Skin epidermis (tissue), 12 donors: Measurements from ENCODE around the gene SMIM28.

ENCODE experiments used
- H3K27ac ChIP-seq, 21 experiments: fragments of 200-600 bp; sonication (generic) in 11 of 21; one replicate each; pipeline ENCODE4 v1.5.0; 2020; ENCODE audit warnings: mild to moderate bottlenecking in 3 of 21, inconsistent platforms in 2 of 21, moderate library complexity in 2 of 21
- H3K4me3 ChIP-seq, 7 experiments: fragments of 200-600 bp; sonication (generic) in 2 of 7; one replicate each; pipeline ENCODE4 v1.5.0; 2020; ENCODE audit warnings: inconsistent platforms in 2 of 7, mild to moderate bottlenecking in 2 of 7, moderate library complexity in 1 of 7

Gene SMIM28

DNA sequence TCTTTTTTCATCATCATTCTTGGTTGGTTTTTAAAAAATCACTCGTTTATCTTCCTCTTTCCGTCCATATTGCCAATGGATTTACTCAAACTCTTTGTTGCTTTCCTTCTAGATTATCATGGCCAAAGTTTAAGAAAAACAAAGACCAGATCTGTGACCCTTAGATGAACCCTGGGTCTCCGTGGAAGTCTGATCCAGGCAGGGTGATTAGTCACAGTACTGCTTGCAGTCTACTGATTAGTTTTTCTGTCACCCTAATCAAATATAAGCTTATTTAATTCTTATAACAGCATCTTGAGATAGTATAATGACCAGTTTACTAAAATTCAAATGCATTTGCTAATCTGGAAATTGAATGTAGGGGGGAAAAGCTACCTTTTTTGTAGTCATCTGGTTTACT lies 6.0 kb upstream of the SMIM28 start:
- no peak overlapping the region for H3K4me3 ChIP-seq
- H3K27ac ChIP-seq: no peak overlapping the region

DNA sequence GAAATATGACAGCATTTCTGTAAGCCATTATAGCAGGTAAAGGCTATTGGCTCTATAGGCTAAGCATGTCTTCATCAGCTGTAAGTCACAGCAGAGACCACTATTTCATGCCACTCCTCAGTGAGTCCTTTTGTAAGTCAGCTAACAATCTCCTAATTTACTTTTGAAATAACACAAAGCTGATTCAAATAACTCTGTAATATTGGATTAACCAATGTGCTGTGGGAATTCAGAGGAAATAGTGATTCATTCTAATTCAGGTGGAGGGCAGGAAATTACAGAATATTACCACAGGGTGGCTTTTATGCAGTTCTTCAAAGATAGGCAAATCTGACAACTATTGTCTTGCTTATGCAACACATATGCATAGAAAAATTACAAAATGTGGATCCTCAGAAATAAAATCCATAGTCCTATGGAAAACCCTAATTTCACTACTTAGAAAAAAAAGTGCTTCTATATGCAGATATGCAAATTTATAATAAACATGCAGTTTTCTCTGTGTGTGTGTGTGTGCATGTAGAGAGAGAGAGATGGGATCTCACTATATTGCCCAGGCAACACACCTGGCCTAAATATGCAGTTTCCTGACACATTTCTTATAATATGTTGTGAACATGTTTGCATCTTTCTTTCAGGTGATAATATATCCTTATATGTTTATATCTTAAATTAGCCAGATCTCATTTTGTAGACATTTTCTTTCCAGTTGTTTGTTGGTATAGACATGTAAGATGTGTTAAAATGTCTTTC lies 4.8 kb upstream of the SMIM28 start:
- Histone ChIP-seq H3K27ac (no peak overlapping the region), H3K4me3 (no peak overlapping the region)

DNA sequence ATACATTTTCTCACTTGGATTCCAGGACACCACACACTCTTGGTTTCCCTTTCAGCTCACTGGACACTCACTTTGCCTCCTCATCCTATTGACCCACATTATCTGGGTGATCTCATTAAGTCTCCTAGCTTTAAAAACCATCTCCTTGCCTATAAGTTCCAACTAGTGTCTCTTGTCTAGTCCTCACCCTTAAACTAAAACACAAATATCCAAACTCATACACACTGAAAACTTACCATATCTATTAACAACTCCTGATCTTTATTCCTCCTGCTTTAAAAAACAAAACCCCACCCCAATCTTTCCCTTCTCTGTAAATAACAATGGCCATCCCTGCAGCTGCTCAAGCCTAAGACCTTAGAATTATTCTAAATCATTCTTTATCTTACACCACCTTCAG lies 3.5 kb upstream of the SMIM28 start:
- H3K27ac ChIP-seq: no peak overlapping the region
- no peak overlapping the region for H3K4me3 ChIP-seq

DNA sequence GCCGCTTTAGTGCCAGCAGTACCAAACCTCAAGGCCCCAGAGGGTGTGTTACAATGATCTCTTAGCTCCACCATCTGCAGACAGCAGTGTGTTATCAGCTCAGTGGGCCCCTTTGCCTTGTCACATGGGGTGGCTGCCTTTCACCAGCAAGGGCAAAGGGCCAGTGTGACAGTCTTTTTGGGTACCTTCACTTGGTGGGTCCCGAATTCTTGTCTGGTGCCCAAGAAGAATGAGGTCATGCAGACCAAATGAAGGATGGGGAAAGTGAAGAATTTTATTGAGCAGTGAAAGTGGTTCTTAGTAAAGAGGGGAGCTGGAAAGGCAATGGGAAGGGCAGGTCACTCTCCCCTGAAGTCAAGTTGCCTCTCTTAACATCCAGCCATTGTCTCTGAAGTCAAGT lies 2.9 kb upstream of the SMIM28 start:
- Histone ChIP-seq H3K27ac (no peak overlapping the region), H3K4me3 (no peak overlapping the region)

DNA sequence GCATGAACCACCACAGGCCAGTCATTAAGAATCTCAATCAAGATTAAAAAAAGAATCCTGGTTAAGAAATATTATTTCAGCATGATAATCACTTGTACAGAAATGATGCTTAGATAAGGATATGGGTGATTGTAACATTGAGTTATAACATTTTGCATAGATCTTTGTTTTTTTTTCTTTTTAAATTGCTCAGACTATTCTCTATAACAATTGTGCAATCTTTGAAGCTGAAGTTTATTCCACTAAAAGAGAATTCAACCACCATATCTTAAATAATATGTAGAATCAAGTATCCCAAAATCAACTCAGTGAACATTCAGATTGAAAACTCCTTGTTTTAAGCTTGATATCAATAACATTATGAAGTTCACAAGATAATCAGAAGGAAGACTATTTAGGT lies 663 bp upstream of the SMIM28 start:
- H3K4me3 ChIP-seq: no peak overlapping the region

DNA sequence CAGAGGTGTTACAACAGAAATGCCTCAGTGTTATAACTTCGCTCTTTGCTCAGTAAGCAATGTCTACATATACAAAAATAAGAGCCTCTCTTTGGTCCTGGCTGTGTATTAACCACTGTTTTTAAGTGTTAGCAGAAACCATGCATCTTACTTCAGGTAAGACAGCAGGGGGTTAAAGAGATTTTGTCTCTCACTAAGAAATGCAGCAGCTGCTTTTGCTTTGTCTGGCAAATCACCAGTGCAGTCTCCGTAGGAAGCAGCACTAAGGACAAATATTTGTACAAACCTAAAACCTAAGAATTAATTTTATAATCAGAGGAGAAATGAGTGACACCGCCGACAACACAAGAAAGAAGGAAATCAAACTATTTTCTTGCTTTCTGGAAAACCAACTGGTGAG lies 758 bp downstream of the SMIM28 start:
- no peak overlapping the region for H3K27ac ChIP-seq
- no peak overlapping the region for H3K4me3 ChIP-seq

More for the DNA sequence above, 663 bp upstream of the SMIM28 start:
- no peak overlapping the region for H3K27ac ChIP-seq

DNA sequence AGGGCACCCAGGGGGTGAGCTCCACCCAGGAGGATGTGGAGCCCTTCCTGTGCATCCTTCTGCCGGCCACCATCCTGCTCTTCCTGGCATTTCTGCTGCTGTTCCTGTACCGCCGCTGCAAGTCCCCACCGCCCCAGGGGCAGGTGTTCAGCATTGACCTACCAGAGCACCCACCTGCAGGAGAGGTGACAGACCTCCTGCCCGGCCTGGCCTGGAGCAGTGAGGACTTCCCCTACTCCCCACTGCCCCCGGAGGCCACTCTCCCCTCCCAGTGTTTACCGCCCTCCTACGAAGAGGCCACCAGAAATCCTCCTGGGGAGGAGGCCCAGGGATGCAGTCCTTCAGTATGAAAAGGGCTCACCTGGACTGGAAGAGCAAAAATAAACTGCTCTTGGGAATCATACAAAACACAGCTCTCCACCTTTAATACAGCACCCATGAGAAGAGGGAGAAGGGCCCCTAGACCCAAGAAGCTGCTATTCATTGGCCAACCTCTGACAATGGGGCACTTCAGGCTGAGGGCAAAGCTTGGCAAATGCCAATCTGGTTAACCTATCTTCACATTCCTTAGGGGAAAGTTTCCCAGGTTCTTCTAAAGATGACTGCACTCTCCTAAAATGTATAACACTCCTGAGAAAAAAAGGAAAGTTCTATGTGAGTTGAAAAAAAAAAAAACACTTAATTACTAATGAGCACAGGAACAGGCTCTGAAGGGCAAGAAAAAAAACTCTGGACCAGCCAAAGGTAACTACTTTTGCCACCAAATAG lies 5.0 kb downstream of the SMIM28 start:
- no peak overlapping the region for H3K27ac ChIP-seq
- H3K4me3 ChIP-seq: no peak overlapping the region

DNA sequence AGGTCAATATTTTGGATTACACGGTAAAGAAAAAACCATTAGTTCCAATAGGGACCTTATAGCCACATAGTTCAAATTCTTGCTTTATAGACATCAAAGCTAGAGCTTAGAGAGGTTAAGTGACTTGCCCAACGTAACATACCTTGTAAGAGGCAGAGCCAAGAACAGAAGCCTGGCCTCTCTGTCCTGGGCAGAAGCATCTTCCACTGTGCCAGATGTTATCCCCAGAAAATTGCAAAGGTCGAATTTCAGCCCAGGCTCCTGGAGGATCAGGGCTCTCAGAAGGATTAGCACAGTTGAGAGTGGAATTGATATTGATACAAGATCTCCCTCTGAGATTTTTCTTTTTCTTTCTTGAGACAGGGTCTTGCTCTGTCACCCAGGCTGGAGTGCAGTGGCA lies 6.1 kb downstream of the SMIM28 start:
- no peak overlapping the region for H3K27ac ChIP-seq
- H3K4me3 ChIP-seq: no peak overlapping the region

DNA sequence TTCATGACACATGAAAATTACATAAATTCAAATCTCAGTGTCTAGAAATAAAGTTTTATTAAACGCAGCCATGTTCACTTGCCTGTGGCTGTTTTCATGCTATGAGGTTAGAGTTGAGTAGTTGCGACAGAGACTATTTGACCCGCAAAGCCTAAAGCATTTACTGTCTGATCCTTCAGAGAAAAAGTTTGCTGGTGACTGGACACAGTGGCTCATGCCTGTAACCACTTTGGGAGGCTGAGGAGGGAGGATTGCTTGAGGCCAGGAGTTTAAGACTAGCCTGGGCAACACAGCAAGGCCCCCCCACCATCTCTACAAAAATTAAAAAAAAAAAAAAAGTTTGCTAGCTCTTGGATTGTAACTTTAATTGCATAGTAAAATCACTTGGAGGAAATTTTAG lies 9.2 kb downstream of the SMIM28 start:
- no peak overlapping the region for H3K27ac ChIP-seq

DNA sequence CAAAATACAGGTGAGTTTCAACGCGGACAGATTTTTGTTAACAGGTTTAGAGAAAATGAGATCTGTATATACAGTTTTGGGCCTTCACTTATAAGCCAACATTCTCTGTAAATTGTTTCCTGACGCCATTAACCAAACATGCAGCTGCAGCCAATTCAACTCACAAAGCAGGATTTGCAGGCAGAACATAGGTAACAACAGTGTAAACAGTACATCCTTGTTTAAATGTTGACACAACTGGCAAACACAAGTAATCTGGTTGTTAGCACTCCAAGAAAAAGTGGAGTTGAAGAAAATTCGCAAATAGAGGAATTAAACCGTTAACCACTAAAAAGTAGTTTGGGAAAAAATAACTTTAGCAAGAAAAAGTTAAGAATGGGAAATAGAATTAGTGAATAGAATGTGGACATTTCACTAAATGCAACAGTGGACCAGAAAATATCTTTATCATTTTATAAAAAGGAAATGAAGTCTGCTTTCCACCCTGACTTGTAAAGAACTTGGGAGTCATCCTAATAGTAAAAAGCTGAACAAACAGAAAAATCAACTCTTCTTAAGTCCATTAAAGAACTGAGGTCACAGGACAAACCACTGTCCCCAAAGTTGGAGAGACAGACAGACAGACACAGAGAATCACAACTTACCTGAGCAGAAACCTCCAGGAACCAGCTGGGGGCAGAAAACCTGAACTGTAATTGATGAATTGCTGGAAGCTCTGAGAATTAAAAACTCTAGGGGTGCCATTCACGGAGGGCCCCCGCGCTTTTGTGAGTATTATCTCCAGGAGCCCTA lies 10.1 kb downstream of the SMIM28 start:
- peak overlapping the region in 1 of 21 experiments; percentile 34 for H3K27ac ChIP-seq
- H3K4me3 ChIP-seq: no peak overlapping the region

More for the DNA sequence above, 9.2 kb downstream of the SMIM28 start:
- H3K4me3 ChIP-seq: no peak overlapping the region

DNA sequence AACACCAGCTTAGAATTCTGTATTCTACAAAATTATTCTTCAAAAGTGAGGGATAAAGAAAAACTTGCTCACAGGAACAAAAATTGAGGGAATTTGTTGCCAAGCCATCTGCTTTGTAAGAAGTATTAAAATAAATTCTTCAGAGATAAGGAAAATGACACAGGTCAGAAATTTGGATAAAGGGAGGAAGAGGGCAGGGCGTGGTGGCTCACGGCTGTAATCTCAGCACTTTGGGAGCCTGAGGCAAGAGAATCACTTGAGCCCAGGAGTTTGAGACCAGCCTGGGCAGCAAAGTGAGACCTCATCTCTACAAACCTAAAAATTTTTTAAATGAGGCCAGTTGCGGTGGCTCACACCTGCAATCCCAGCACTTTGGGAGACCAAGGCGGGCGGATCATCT lies 11.8 kb downstream of the SMIM28 start:
- Histone ChIP-seq H3K4me3 (no peak overlapping the region), H3K27ac (no peak overlapping the region)

DNA sequence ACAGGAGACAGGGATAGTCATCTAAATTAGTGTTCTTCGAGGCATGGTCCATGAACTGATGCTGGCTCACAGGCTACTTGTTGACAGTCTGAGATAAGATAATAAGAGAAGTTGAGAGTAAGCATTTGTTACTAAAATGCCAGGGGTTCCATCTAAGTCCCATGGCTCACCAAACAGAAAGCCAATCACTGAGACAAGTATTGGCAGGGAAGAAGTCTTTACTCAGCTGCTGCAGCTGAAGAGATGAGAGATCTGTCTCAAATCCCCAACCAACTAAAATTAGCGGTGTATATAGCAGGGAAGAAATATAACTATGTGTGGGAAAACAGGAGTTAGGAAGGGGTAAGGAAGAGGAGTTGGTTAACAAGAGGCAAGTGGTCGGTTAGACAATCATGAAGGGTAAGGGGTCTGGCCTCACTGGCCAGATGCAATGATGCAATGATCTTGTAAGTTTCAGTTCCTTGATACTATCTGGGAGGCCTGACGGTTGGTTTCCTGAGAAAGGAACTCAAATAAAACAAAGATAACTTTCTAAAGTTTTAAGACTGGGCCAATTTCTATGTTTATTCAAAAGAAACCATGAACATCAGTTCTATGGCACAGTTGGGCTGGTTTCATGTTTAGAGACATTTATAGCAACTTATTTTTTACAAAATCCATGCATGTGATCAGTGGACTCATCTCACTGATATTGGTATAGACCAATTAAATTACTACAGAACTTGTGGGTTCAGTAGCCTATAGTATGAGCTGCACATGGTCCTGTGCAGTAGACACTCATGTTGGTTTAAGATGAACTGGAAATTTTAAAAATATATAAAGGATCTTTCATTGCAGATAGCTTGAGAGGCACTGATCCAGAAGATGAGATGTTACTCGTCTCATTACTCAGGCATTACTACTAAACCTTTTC lies 16.4 kb downstream of the SMIM28 start:
- H3K4me3 ChIP-seq: no peak overlapping the region
- no peak overlapping the region for H3K27ac ChIP-seq

DNA sequence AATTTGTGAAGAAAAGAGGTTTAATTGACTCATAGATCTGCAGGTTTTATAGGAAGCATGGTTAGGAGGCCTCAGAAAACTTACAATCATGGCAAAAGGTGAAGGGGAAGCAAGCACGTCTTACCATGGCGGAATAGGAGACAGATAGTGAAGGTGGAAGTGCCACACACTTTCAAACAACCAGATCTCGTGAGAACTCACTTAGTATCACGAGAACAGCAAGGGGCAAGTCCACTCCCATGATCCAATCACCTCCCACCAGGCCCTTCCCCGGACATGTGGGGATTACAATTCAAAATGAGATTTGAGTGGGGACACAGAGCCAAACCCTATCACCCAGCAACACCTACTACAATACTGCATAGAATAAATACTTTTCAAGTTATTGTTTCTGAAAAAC lies 19.0 kb downstream of the SMIM28 start:
- H3K4me3 ChIP-seq: no peak overlapping the region
- no peak overlapping the region for H3K27ac ChIP-seq

DNA sequence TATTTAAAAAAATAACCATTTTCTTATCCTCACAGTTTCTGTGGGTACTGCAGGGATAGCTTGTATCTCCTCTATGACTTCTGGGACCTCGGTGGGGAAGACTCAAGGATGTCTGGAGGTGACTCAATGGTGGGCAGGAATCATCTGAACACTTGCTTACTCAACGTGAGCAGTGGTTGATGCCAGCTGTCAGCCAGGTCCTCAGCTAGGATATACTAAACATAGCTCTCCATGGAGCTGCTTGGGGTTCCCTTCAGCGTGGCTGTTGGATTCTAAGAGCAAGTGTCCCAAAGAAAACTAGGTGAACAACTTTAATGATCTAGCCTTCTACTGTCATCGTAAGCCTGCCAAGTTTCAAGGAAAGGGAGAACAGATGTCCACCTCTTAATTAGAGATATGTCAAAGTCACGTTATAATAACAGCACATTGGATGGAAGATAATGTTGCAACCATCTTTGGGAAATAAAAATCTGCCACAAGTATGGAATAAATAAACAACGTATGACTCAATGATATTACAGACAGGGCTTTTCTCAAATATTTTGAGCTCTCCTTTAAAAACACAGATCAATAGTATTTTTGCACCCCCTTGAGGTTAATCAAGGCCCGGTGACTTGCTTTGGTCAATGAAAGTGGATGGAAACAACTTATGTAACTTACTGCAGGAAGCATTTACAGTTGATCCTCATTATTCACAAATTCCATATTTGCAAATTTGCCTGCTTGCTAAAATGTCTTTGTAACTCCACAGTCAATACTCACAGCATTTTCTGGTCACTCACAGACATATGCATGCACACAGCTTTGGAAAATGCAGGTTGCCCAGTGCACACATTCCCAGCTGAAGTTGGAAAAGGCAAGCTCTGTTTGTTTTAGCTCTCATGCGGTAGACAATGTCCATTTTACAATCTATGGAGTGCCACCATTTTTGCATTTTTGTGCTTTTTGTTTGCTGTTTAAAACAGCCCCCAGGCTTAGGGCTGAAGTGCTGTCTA lies 19.7 kb downstream of the SMIM28 start:
- no peak overlapping the region for H3K27ac ChIP-seq
- H3K4me3 ChIP-seq: no peak overlapping the region

DNA sequence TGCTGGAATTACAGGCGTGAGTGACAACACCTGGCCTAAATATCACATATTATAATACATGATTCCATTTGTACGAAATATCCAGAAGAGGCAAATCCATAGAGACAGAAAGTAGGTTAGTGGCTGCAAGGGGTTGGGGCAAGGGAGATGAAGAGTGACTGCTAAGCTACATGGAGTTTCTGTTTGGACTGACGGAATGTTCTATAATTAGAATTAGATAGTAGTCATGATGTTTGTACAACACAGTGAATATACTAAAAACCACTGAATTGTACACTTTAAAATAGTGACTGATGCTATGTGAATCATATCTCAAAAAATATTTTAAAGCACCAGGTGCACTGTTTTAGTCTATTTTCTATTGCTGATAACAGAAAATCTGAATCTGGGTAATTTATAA lies 22.6 kb downstream of the SMIM28 start:
- H3K4me3 ChIP-seq: no peak overlapping the region
- H3K27ac ChIP-seq: no peak overlapping the region

DNA sequence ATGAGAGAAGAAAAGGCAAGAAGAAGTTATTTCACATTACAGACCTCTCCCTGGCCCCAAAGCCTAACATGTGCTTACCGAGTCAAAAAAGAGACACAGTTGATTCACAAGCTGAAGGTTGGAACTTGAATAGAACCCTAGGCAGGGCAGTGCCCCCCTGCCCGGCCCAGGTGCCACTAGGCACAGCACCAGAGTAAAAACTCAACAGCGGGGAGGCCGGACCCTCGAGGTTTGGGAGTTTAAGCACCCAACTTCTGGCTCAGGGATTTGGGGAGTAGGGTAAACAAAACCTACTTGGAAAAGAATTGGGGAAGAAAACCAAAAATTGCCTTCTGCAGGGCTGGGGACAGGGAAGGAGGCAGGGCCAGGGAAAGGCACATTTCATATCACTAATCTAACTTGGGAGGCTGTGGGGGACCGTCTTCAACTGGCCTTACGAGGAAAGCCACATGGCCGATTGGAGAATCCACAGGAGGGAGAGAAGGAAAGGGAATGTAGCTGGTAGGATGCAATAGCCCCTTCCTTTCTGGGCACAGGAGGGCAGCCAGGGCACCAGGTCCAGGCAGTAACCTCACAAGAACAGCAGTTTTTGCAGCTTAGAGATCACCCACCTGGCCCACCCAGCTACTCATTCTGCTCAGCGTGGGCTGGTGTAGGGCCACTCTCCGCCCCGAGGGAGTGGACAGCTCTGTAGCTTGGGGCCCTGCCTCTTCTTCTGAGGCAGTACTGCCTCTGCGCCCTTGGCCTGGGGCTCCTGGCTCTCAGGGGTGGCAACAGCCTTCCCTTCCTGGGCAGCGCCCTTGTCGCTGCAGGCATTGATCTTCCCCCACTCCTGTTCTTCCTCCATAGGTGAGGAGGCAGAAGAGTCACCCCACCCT lies 24.5 kb downstream of the SMIM28 start:
- Histone ChIP-seq H3K4me3 (no peak overlapping the region), H3K27ac (no peak overlapping the region)

DNA sequence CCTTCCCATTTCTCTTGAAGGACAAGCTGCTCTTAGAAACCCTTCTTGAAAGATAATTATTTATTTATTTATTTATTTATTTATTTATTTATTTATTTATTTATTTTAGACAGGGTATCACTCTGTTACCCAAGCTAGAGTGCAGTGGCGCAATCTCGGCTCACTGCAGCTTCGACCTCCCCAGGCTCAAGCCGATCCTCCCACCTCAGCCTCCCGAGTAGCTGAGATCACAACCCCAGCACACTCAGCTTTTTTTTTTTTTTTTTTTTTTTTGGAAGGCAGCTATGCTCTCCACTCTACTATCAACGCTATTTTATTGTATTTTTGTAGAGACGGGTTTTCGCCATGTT lies 25.1 kb downstream of the SMIM28 start:
- H3K4me3 ChIP-seq: peak overlapping the region in 2 of 7 experiments; percentile 77 to 90

More for the DNA sequence above, 25.1 kb downstream of the SMIM28 start:
- peak overlapping the region in 10 of 21 experiments; percentile 91 to 97 (median 96) for H3K27ac ChIP-seq
